Activated CD4-positive, CD25-positive, alpha-beta regulatory T cell (primary cell): ENCODE results near the gene GNPTG.

Experiments
- DNase-seq, 4 experiments: peaks; one replicate each; lab custom pipeline; 2025; lab: John Stamatoyannopoulos, UW

The GNPTG gene

DNA sequence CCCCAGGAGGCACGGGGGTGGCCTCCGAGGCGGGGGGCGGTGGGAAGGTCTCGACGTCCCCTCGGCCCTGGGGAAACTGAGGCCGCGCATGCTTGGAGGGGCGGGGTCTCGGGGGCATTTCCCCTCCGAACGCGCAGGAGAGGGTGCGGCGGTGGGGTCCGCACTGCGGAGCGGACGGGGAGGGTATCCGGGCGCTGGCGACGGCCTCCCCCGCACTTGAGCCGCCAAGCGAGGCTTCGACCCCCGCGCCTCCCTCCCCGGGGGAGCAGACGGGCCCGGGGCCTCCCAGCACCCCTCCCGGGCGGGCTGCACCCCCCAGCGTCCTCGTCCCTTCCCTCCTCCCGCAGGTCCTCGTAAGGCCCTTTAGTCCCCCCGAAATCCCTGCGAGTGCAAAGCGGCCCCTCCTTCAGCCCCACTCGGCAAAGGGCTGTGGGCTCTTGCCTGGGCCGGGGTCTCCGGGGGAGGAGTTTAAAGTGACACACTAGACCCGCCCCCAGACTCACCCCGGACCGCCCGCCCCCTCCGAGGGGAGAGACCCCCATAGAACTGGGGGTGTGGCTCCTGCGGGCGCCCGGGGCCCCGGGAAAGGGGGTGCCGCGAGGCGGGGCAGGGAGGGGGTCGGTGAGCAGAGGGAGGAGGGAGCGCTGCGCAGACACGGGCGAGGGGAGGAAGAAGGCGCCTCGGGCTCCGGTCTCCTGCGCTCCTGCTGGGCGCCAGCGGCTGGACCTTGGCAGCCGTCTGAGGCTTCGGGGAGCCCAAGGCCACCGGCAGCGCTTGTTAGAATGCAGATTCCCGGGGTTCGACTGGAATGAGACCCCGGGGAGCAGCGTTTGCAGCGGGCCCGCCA is 17.7 kb upstream of the GNPTG start:
- DNase-seq: no peak

GRCh38 chr16:1334739-1335138 is 17.0 kb upstream of the GNPTG start:
- DNase-seq: no peak

DNA sequence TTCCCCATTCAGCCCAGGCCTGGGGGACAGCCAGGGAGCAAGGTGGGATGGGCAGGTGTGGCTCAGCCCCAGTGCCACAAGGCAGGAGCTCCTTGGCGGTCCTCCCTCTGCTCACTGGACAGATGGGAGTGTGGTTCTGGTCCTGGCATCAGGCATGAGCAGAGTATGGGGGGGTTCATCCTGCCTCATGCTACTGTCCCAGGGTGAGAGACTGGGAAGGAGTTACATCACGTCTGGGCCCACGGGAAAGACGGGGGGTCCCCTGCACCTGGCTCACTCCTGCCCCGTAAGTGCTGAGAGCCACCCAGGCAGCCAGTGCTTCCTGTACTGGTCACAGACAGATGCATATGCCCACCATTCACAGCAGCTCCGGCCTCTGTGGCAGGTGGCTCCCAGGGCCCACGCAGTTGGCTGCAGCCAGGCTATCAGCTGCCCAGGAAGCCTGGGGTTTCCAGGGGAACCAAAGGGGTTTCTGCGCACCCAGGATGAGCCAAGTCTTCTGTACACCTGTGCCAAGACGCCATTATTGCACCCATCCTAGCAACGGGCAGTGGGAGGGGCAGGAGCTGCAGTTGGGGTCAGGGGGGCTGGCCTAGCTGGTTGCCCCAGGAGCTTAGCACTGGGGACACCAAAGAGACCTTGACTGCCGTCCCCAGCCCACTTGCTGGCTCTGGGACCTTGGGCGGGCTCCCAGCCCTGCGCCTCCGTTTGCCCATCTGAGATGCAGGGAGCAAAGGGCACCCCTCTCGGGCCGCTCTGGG is 16.3 kb upstream of the GNPTG start:
- no peak for DNase-seq

DNA sequence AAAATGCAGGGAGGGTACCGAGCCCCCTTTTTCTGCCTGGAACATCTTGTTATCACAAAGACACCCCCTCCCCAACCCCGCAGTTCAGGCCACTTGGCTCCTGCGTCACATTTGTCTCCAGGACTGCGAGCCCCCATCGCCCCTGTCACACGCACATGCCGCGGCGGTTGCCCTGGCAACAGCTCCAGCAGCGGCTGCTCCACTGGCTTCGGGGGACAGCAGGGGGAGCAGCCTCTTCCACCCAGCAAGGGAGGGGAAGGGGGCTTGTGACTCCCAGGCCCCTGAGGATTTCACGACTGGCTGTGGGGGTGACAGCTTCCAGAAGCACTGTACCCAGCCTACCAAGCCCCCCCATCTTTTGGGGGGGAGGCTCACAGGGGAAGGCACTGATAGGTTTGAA is 15.7 kb upstream of the GNPTG start:
- DNase-seq: no peak

DNA sequence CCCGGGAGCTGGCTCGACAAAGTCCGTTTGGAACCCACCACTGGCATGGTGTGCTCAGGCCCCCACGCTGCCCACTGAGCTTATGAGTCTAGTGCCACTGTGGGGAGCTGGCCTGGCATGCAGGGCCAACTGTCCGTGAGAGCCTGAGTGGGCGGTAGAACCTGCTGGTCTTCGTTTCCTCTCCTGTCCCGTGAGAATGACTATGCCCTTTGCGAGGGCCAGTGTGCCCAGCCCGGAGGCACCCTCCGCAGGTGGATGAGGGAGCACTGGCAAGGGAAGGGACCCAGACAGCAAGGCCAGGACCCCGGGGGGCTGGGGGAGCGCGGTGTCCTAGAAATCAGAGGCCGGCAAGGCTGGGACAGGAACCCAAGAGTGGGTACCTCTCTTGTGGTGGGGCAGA is 15.1 kb upstream of the GNPTG start:
- DNase-seq: no peak

GRCh38 chr16:1337486-1337885 is 14.2 kb upstream of the GNPTG start:
- DNase-seq: no peak

- DNase-seq: peak in 1 of 4 experiments; percentile 26
Observed at GRCh38 chr16:1338119-1338730, 13.5 kb upstream of the GNPTG start.

DNA sequence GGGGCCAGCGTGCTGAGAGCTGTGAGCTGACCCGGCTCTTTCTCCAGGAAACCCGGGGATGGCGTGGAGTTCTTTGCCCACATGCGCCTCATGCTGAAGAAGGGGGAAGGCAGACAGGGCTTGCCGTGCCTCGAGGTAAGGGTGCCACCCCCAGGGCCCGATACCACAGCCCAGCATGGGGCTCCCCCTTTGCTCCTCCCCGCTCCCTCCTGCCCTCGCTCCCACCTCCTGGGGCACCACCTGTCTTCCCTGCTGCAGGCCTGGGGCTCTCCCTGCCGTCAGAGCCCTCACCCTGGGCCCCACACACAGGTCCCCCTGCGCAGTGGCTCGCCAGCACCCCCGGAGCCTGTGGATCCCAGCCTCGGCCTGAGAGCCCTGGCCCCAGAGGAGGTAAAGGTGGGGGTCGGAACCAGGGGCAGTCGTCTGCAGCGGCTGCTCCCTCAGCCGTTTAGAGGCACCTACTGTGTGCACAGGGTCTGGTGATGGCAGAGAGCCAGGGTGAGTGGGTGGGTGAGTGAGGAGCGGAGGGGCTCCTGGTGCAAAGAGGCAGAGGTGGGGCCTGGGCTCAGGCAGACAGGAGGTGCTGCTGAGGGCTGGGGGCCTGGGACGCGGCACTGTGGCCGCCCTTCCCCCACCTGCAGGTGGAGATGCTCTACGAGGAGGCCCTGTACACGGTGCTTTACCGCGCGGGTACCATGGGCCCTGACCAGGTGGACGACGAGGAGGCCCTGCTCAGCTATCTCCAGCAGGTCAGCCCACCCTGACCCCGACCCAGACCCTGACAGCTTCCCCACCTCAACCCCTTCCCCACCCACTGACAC is 12.7 kb upstream of the GNPTG start:
- no peak for DNase-seq

DNA sequence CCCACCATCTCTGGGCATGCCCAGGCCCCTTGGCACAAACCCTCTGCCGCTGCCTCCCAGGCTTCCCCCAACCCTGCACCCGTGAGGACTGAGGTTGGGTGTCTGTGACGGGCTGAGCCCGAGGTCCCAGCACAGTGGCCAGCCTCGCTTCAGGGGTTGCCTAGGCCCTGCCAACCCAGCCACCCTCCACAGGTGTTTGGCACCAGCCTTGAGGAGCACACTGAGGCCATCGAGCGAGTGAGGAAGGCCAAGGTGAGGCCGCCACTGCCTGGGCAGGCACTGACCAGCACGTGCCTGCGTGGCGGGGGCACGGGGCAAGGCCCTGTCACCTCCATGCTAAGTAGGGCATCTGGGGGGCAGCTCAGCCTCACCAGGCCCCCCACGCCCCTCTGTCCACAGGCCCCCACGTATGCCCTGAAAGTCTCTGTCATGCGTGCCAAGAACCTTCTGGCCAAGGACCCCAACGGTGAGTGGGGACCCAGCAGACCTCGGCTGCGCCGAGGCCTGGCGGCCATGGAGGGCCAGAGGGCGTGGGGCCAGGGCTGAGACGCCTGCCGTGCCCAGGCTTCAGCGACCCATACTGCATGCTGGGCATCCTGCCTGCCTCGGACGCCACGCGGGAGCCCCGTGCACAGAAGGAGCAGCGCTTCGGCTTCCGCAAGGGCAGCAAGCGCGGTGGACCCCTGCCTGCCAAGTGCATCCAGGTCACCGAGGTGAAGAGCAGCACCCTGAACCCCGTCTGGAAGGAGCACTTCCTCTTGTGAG is 10.8 kb upstream of the GNPTG start:
- DNase-seq: no peak

GRCh38 chr16:1341495-1342420 is 10.0 kb upstream of the GNPTG start:
- DNase-seq: no peak

- peak; percentile 84 to 88 (median 85) for DNase-seq
Observed at GRCh38 chr16:1342526-1343427, 9.0 kb upstream of the GNPTG start.

DNA sequence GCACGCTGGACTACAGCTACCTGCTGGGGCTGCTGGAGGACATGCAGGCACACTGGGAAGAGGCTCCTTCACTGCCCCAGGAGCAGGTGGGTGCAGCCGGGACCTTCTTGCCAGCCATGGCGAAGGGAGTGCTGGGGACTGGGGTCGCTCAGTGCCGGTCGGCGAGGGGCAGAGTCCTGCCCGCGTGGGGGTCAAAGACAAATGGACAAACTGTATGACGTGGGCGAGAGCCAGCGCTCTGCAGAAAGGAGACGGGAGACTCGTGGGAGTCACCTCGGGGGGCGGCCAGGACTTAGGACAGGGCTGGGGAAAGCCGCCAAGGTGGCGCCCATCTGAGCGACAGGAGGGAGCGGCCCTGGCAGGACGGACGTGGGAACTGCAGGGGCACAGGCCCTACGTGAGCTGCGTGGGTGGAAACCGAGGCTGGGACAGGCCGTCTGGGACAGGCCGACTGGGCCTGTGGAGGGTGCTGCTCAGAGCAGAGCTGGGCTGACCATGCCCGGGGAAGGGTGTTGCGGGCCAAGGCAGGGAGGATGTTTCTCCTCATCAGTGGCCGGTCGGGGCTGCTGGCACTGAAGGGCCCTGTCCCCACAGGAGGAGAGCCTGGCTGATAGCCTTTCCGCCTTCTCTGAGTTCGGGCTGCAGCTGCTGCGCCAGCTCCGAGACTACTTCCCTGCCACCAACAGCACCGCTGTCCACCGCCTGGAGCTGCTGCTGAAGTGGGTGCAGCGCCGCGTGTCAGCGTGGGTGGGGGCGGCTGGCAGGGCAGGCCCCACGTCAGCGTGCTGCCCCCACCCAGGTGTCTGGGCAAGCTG is 8.1 kb upstream of the GNPTG start:
- DNase-seq: no peak

DNA sequence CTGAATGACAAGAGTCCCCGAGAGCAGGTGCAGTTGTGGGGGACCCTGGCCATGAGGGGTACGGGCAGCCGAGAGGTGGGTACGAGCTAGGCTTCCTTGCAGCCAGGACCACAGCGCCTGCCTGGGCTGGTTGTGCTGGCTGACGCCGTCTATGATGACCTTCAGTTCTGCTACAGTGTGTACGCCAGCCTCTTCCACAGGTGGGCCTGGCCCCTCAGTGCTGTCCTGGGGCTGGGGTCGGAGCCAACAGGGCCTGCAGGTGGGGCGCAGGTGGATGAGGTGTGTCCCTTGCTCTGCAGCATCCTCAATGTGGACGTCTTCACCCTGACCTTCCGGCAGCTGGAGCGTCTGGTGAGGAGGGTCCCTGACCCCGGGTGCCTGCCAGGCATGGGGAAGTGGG is 7.2 kb upstream of the GNPTG start:
- no peak for DNase-seq

GRCh38 chr16:1345087-1345486 is 6.6 kb upstream of the GNPTG start:
- DNase-seq: no peak

GRCh38 chr16:1345651-1346421 is 5.9 kb upstream of the GNPTG start:
- DNase-seq: no peak

DNA sequence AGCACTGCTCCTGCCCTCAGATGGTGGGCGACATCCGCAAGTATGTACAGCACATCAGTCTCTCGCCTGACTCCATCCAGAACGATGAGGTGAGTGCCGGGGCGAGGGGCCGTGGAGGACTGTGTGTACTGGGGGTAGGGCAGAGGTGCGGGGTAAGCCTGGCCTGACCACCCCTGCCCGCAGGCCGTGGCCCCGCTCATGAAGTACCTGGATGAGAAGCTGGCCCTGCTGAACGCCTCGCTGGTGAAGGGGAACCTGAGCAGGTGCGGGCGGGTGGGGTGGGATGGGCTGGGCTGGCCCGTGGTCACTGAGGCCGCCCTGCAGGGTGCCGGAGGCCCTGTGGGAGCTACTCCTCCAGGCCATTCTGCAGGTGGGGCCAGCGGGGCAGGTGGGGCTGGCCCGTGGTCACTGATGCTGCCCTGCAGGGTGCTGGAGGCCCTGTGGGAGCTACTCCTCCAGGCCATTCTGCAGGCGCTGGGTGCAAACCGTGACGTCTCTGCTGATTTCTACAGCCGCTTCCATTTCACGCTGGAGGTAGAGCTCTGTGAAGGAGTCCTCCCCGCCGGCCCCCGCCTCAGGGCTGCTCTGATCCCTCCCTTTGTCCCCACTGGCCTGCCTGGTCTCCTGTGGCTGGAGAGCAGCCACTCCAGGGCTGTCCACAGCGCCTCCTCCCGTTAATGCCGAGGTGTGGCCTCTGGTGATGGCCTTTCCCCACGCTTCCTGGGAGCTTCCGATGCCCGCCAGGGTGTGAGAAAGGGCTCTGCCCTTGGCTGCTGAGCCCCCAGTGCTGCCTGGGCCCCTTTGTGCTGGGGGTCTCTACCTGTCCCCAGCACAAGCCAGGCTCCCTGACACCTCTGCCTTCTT is 5.1 kb upstream of the GNPTG start:
- no peak for DNase-seq
